Bronchial epithelial cell (primary cell): ENCODE results near the gene TSKS. TPM values are rescaled to one million over a fixed set of nuclear protein-coding genes. Genes with fewer than 3 reads are reported as not detected.
A peak's percentile ranks its signal among the peaks of the same experiment; 100 is the strongest.

ENCODE experiments used
- DNase-seq: peaks from one replicate; pipeline ENCODE4 v3.0.0-alpha.2; 2010; ENCODE audit warnings: low read depth
- FAIRE-seq: peaks from 2 replicates; lab custom pipeline; 2011; peaks lifted over from hg19 to GRCh38; lab: Jason Lieb, UNC
- H3K27me3 ChIP-seq: 2 replicates; pipeline ENCODE4 v1.5.1; 2011; ENCODE audit warnings: low read length; ENCODE audit not compliant: control insufficient read depth, insufficient read depth
- H3K36me3 ChIP-seq: 2 replicates; pipeline ENCODE4 v1.5.1; 2011; ENCODE audit warnings: low read length; ENCODE audit not compliant: control insufficient read depth, insufficient read depth
- H3K4me3 ChIP-seq: 2 replicates; pipeline ENCODE4 v1.5.1; 2011; ENCODE audit warnings: mild to moderate bottlenecking, low read depth, low read length, control low read depth
- CTCF ChIP-seq: IDR thresholded peaks from 2 replicates; pipeline ENCODE4 v1.5.1; 2011; ENCODE audit warnings: mild to moderate bottlenecking, moderate library complexity, low read length, control low read depth, inconsistent platforms; ENCODE audit not compliant: insufficient read depth, severe bottlenecking
- total RNA-seq: library from RNA; depleted of rRNA; stranded (reverse); fragments of >200 nt; gene quantifications from 2 replicates; pipeline ENCODE4 v1.2.1, GENCODE V29; 2014

The TSKS gene
- total RNA-seq, 1 donor from 2014 or later = not detected

GRCh38 chr19:49799798-49800376 is 36.8 kb upstream of the TSKS start:
- Histone ChIP-seq H3K4me3 (no peak overlapping the region), H3K27me3 (no peaks in the 10 kb centered on the region), H3K36me3 (peaks cover 42% of the 10 kb centered on the region)
- no peak for DNase-seq
- FAIRE-seq = no peak
- TF ChIP-seq CTCF = no peak

- TF ChIP-seq CTCF = no peak
- no peak for DNase-seq
- FAIRE-seq = no peak
- peaks cover 42% of the 10 kb centered on the region for H3K36me3 ChIP-seq
- H3K4me3 ChIP-seq = no peak overlapping the region
- H3K27me3 ChIP-seq = no peaks in the 10 kb centered on the region
These were observed 36.2 kb upstream of the TSKS start for GRCh38 chr19:49799271-49799797.

- Histone ChIP-seq H3K27me3 (no peaks in the 10 kb centered on the region), H3K36me3 (peaks cover 45% of the 10 kb centered on the region), H3K4me3 (no peak overlapping the region)
- FAIRE-seq (no peak), DNase-seq (no peak)
- TF ChIP-seq CTCF = no peak
These were observed 35.5 kb upstream of the TSKS start for GRCh38 chr19:49798574-49798973.

DNA sequence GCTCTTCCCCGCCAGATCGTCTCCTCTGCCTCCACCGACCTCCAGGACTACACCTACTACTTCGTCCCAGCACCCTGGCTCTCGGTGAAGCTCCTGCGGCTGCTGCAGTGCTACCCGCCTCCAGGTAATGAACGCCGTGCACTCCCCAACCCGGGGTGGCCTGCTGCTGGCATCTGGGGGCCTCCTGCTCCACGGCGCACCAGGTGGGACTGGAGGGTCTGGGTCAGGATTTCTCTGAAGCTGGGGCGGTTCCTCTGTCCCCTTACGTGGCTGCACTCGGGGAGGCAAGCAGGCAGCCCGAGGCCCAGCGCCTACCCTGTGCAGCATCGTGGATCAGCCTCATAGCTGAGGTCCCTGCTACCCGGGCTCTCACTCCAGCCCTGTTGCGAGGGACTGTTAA is 32.5 kb upstream of the TSKS start:
- Histone ChIP-seq H3K4me3 (no peak overlapping the region), H3K27me3 (no peaks in the 10 kb centered on the region), H3K36me3 (peaks cover 43% of the 10 kb centered on the region)
- TF ChIP-seq CTCF = no peak
- FAIRE-seq = no peak
- DNase-seq = no peak

DNA sequence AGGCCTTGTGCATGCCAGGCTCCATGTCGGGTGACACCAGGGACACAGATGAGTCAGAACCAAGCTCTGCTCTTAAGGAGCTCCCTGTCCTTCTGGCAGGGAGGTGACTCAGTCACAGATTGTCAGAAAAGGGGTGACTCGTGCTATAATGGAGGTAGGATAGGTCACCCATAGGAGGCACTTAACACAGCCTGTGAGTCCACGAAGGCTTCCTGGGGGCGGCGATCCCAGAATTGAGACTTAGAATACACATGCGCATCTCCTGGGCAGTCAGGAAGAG is 30.4 kb upstream of the TSKS start:
- Histone ChIP-seq H3K27me3 (no peaks in the 10 kb centered on the region), H3K36me3 (peaks cover 37% of the 10 kb centered on the region), H3K4me3 (no peak overlapping the region)
- peak; percentile 31 for DNase-seq
- no peak for TF ChIP-seq CTCF
- no peak for FAIRE-seq
